Measurements from ENCODE around the gene CAMKMT. TPM values are rescaled to one million over a fixed set of nuclear protein-coding genes. Genes with fewer than 3 reads are reported as not detected.

Gene CAMKMT
- total and polyA plus RNA-seq, 9 of the 15 experiments (the other 6 are each of a cell fraction or from before 2014, with no cell fraction given): 1.6 to 15.3 (median 7.4) TPM

DNA sequence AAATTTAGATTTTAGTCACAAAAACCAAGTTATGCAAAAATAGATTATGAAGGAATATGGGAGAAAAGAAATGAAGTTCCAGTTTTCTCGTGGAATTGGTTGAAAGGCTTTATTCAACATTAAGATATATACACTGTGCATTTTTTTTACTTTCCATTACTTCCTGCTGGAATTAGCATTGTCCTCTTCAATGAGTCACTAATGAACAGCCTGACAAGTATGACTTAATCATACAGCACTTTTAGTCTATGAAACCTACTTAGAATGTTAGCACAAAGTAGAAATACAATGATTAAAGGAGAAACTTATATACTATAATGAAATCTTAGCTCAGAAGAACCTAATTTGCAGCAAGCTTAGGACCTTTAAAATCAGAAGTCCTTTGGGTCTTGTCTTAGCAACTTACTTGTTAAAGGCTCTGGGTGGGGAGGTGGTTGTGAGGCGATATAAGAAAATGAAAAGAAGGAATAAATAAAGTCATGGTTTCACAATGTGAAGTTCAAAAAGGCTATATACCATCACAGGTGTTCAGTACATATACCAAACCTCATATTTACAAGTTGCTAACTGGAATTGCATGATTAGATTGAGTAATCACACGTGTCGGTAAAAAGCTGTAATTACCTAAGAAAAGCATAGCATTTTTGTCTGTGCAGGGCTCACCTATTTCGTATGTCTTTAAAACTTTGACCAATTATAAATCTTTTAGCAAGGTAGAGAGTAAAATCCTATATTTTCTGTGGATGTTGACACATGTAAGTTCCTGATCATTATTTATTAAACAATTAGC lies 236.8 kb downstream of the CAMKMT start (continued):
- TF ChIP-seq, protein P1, sequence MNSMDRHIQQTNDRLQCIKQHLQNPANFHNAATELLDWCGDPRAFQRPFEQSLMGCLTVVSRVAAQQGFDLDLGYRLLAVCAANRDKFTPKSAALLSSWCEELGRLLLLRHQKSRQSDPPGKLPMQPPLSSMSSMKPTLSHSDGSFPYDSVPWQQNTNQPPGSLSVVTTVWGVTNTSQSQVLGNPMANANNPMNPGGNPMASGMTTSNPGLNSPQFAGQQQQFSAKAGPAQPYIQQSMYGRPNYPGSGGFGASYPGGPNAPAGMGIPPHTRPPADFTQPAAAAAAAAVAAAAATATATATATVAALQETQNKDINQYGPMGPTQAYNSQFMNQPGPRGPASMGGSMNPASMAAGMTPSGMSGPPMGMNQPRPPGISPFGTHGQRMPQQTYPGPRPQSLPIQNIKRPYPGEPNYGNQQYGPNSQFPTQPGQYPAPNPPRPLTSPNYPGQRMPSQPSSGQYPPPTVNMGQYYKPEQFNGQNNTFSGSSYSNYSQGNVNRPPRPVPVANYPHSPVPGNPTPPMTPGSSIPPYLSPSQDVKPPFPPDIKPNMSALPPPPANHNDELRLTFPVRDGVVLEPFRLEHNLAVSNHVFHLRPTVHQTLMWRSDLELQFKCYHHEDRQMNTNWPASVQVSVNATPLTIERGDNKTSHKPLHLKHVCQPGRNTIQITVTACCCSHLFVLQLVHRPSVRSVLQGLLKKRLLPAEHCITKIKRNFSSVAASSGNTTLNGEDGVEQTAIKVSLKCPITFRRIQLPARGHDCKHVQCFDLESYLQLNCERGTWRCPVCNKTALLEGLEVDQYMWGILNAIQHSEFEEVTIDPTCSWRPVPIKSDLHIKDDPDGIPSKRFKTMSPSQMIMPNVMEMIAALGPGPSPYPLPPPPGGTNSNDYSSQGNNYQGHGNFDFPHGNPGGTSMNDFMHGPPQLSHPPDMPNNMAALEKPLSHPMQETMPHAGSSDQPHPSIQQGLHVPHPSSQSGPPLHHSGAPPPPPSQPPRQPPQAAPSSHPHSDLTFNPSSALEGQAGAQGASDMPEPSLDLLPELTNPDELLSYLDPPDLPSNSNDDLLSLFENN (IDR thresholded peaks at IDR 0.05; ENCODE audit: low read depth in 2 of 2, low read length in 2 of 2): no peak

DNA sequence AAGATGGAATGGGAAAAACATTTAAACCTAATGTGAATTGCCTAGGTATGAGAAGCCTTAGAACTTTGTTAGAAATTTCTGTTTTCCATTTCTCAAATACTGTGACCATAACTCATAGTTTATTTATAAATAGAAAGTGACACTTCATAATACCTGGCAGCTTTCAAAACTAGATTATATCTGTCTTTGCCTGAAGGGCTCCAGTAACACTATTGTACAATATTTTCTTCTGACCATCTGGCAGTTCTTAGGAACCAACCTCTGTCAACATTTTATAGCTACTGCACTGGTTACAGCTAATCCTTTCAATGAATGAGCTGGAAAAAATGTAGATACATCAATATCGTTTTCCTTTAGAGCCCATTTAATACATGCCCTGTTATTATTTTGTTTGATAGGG lies 237.4 kb downstream of the CAMKMT start:
- Histone ChIP-seq H3K79me2 (ENCODE audit: control insufficient read depth, insufficient read depth, low read length) (no peaks in the 10 kb centered on the region), H3K27ac (ENCODE audit: extremely low read depth, low read depth, low read length) (no peak overlapping the region), H4K20me1 (replicated peaks; ENCODE audit: control insufficient read depth, insufficient read depth, low read length) (no peaks in the 10 kb centered on the region), H3K27me3 (ENCODE audit: control insufficient read depth in 2 of 2, insufficient read depth in 2 of 2, low read length in 2 of 2) (no peaks in the 10 kb centered on the region), H3K9me1 (ENCODE audit: control insufficient read depth, insufficient read depth, low read length) (no peaks in the 10 kb centered on the region), H2AFZ (ENCODE audit: low read depth, low read length) (no peak overlapping the region), H3K9ac (ENCODE audit: insufficient read depth in 1 of 2, low read depth in 2 of 2, low read length in 2 of 2) (no peak overlapping the region), H3K36me3 (ENCODE audit: control insufficient read depth, insufficient read depth, low read length) (no peaks in the 10 kb centered on the region), H3K4me1 (replicated peaks in 1 of 2; ENCODE audit: control insufficient read depth in 2 of 2, insufficient read depth in 2 of 2, low read length in 2 of 2) (no peaks in the 10 kb centered on the region), H3K4me3 (no peak overlapping the region), H3K4me2 (ENCODE audit: insufficient read depth, low read length) (no peak overlapping the region), H3K9me3 (replicated peaks; ENCODE audit: control insufficient read depth, insufficient read depth, low read depth, low read length) (no peaks in the 10 kb centered on the region)
- 0% methylated on average over 1 of the region's 1 CpG for WGBS (ENCODE audit: insufficient coverage, low coverage, missing lambda C conversion rate)
- intact Hi-C loops (cut with micrococcal nuclease): no loop called here
- ATAC-seq (no peak), DNase-seq (ENCODE audit: extremely low read depth in 1 of 4, low spot score in 3 of 4) (no peak), FAIRE-seq (no peak)
- in situ Hi-C loops (cut with MboI): no loop called here
- BruUV-seq (replicated peaks): no TSS peak
- POLR2A ChIA-PET: interaction anchor here (0.7 kb wide), 1 partner anchor 19 kb away, joined by 3 read pairs; no protein-coding TSS in a partner anchor
- CTCF ChIA-PET (ENCODE audit: low intra/inter-chr PET ratio): interaction anchor here (0.6 kb wide), 1 partner anchor 84 kb away, joined by 5 read pairs; no protein-coding TSS in a partner anchor
- TF ChIP-seq MCM3 (IDR thresholded peaks at IDR 0.05): no peak
- no peak for TF ChIP-seq ZSCAN29 (IDR thresholded peaks at IDR 0.05)
- no peak for TF ChIP-seq ZNF431 (CRISPR knock-in tag; IDR thresholded peaks at IDR 0.05)
- TF ChIP-seq CEBPB (tag; IDR thresholded peaks at IDR 0.05): no peak
- no peak for TF ChIP-seq SLC30A9 (CRISPR knock-in tag; IDR thresholded peaks at IDR 0.05)
